Fibroblast of villous mesenchyme (primary cell): ENCODE measurements around the gene FANCD2OS. TPM values are rescaled to one million over a fixed set of nuclear protein-coding genes. Genes with fewer than 3 reads are reported as not detected.
"Not testable (repeated sequence)": the region's sequence is repeated elsewhere in the genome, so short reads cannot be mapped to it uniquely, and the experiment has no call there.

ENCODE experiments used
- DNase-seq: peaks from one replicate; pipeline ENCODE4 v3.0.0-alpha.2; 2010; ENCODE audit warnings: low read depth
- H3K4me3 ChIP-seq: 2 replicates; pipeline ENCODE4 v1.5.1; 2011; ENCODE audit warnings: low read depth, mild to moderate bottlenecking, low read length
- total RNA-seq: library from RNA; depleted of rRNA; stranded (reverse); fragments of >200 nt; gene quantifications from 2 replicates; pipeline ENCODE4 v1.2.3, GENCODE V29; 2012
- TF ChIP-seq, protein P1 (sequence below): IDR thresholded peaks from 2 replicates; pipeline ENCODE4 v1.5.1; 2012; ENCODE audit warnings: low read depth, mild to moderate bottlenecking, low read length; ENCODE audit not compliant: insufficient read depth

The FANCD2OS gene
- total RNA-seq, 1 donor = not detected

GRCh38 chr3:10074666-10075065, 33.4 kb downstream of the FANCD2OS start:
- no peak for DNase-seq
- TF ChIP-seq, protein P1, sequence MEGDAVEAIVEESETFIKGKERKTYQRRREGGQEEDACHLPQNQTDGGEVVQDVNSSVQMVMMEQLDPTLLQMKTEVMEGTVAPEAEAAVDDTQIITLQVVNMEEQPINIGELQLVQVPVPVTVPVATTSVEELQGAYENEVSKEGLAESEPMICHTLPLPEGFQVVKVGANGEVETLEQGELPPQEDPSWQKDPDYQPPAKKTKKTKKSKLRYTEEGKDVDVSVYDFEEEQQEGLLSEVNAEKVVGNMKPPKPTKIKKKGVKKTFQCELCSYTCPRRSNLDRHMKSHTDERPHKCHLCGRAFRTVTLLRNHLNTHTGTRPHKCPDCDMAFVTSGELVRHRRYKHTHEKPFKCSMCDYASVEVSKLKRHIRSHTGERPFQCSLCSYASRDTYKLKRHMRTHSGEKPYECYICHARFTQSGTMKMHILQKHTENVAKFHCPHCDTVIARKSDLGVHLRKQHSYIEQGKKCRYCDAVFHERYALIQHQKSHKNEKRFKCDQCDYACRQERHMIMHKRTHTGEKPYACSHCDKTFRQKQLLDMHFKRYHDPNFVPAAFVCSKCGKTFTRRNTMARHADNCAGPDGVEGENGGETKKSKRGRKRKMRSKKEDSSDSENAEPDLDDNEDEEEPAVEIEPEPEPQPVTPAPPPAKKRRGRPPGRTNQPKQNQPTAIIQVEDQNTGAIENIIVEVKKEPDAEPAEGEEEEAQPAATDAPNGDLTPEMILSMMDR = no peak
- no peak overlapping the region for H3K4me3 ChIP-seq

- H3K4me3 ChIP-seq, DNase-seq: not testable (repeated sequence)
Measured at GRCh38 chr3:10070077-10070476, 38.0 kb downstream of the FANCD2OS start.

- H3K4me3 ChIP-seq = no peak overlapping the region
- DNase-seq = no peak
- TF ChIP-seq, protein P1 = no peak
Measured at GRCh38 chr3:10055097-10055496, 53.0 kb downstream of the FANCD2OS start.

Other genes starting within 250 kb of the FANCD2OS start
- gene CIDEC, start 228.0 kb downstream of the FANCD2OS start, total RNA-seq = not detected in 2 replicates
- 15.1 and 24.2 TPM in 2 replicates for gene JAGN1, start 217.6 kb downstream of the FANCD2OS start, total RNA-seq
- 0.43 and 0.64 TPM in 2 replicates for gene IL17RE, start 205.4 kb downstream of the FANCD2OS start, total RNA-seq
- gene IL17RC, start 191.2 kb downstream of the FANCD2OS start, total RNA-seq = 32.8 and 42.8 TPM in 2 replicates
- gene CRELD1, start 174.4 kb downstream of the FANCD2OS start, total RNA-seq = 13.2 and 16.0 TPM in 2 replicates
- gene PRRT3, start 155.8 kb downstream of the FANCD2OS start, total RNA-seq = 3.2 and 3.5 TPM in 2 replicates
- gene EMC3, start 121.4 kb downstream of the FANCD2OS start, total RNA-seq = 35.4 and 52.7 TPM in 2 replicates
- 15.5 and 23.3 TPM in 2 replicates for gene FANCD2, start 81.8 kb downstream of the FANCD2OS start, total RNA-seq
- gene BRK1, start 7.4 kb upstream of the FANCD2OS start, total RNA-seq = 77.0 and 126 TPM in 2 replicates
- 31.9 and 45.3 TPM in 2 replicates for gene VHL, start 33.5 kb upstream of the FANCD2OS start, total RNA-seq
- gene IRAK2, start 56.7 kb upstream of the FANCD2OS start, total RNA-seq = 3.2 and 8.2 TPM in 2 replicates
- gene TATDN2, start 140.2 kb upstream of the FANCD2OS start, total RNA-seq = 16.0 and 21.9 TPM in 2 replicates
- 0.32 TPM in 1 of 2 replicates, not detected in the other for gene GHRL, start 184.7 kb upstream of the FANCD2OS start, total RNA-seq
- 292 and 306 TPM in 2 replicates for gene SEC13, start 212.9 kb upstream of the FANCD2OS start, total RNA-seq